Measurements from ENCODE around the gene DLST. TPM values are rescaled to one million over a fixed set of nuclear protein-coding genes. Genes with fewer than 3 reads are reported as not detected.

Gene DLST
- total RNA-seq (2022; extraction: Qiagen RNA extraction): 92.8 to 97.4 TPM (median 96.0 TPM) in 5 replicates

GRCh38 chr14:74881431-74882102, at the start of gene DLST:
Gene DLST, plus strand, starts transcription at chr14:74881916. Its CDS starts 38 bp downstream, at chr14:74881954.

GRCh38 chr14:74875941-74876913, 5.5 kb upstream of the DLST start, which contains the start of gene PROX2:
Gene PROX2, minus strand, starts transcription at chr14:74876145. Its CDS starts 12,311 bp downstream, at chr14:74863834.

GRCh38 chr14:74922752-74923401, 41.2 kb downstream of the DLST start, which contains the start of gene RPS6KL1:
Gene RPS6KL1, minus strand, starts transcription at chr14:74923260. Its CDS starts 1,719 bp downstream, at chr14:74921541.

Other genes starting within 250 kb of the DLST start
- gene AREL1, start 168.8 kb upstream of the DLST start, total RNA-seq (2022; extraction: Qiagen RNA extraction): 22.2 to 25.9 TPM (median 24.4 TPM) in 5 replicates
- 44.7 to 65.5 TPM (median 47.5 TPM) in 5 replicates for gene FCF1, start 168.8 kb upstream of the DLST start, total RNA-seq (2022; extraction: Qiagen RNA extraction)
- gene YLPM1, start 118.6 kb upstream of the DLST start, total RNA-seq (2022; extraction: Qiagen RNA extraction): 32.4 to 41.1 TPM (median 35.8 TPM) in 5 replicates
- not detected in 5 replicates for gene PROX2, start 5.8 kb upstream of the DLST start, total RNA-seq (2022; extraction: Qiagen RNA extraction)
- gene RPS6KL1, start 41.3 kb downstream of the DLST start, total RNA-seq (2022; extraction: Qiagen RNA extraction): 0.28 to 0.67 TPM (median 0.39 TPM) in 5 replicates
- 3.1 to 4.5 TPM (median 4.1 TPM) in 5 replicates for gene PGF, start 73.7 kb downstream of the DLST start, total RNA-seq (2022; extraction: Qiagen RNA extraction)
- gene EIF2B2, start 121.0 kb downstream of the DLST start, total RNA-seq (2022; extraction: Qiagen RNA extraction): 75.6 to 85.3 TPM (median 79.1 TPM) in 5 replicates
- gene MLH3, start 169.6 kb downstream of the DLST start, total RNA-seq (2022; extraction: Qiagen RNA extraction): 16.7 to 20.4 TPM (median 18.4 TPM) in 5 replicates
- gene ACYP1, start 182.1 kb downstream of the DLST start, total RNA-seq (2022; extraction: Qiagen RNA extraction): 22.4 to 29.2 TPM (median 22.9 TPM) in 5 replicates
- 3.7 to 5.0 TPM (median 4.2 TPM) in 5 replicates for gene ZC2HC1C, start 187.7 kb downstream of the DLST start, total RNA-seq (2022; extraction: Qiagen RNA extraction)
- 26.7 to 35.4 TPM (median 34.2 TPM) in 5 replicates for gene NEK9, start 245.1 kb downstream of the DLST start, total RNA-seq (2022; extraction: Qiagen RNA extraction)